H1 (cell line): ENCODE measurements around the gene FOXE1. TPM values are rescaled to one million over a fixed set of nuclear protein-coding genes. Genes with fewer than 3 reads are reported as not detected.

Experiments
- CTCF ChIA-PET: fragments of 300-600 bp; sonication (Branson Sonifier 250); formaldehyde crosslinking; loops from one replicate; lab custom pipeline; 2021; ENCODE audit not compliant: partially characterized antibody; lab: Charles Lee
- POLR2A ChIA-PET: fragments of 300-600 bp; sonication (Branson Sonifier 250); formaldehyde crosslinking; loops from one replicate; lab custom pipeline; 2021; ENCODE audit warnings: inconsistent platforms; ENCODE audit not compliant: partially characterized antibody; lab: Charles Lee
- DNase-seq, 2 experiments: peaks; one replicate each; pipeline versions ENCODE4 v3.0.0 to v3.0.0-alpha.2; 2010 to 2022; ENCODE audit warnings: low spot score in 2 of 2, low read depth in 1 of 2, mixed read lengths in 1 of 2
- FAIRE-seq: peaks from 2 replicates; lab custom pipeline; 2011; peaks lifted over from hg19 to GRCh38; lab: Jason Lieb, UNC
- H2AFZ ChIP-seq: 2 replicates; pipeline ENCODE4 v1.8.1; 2012; ENCODE audit warnings: low read length, inconsistent platforms
- H2AK5ac ChIP-seq: 2 replicates; pipeline ENCODE4 v1.6.1; 2013; ENCODE audit warnings: low read depth, low read length
- H2BK120ac ChIP-seq: replicated peaks from 2 replicates; pipeline ENCODE3; 2013; ENCODE audit warnings: low read depth, low read length, inconsistent platforms
- H2BK12ac ChIP-seq: 2 replicates; pipeline ENCODE4 v1.6.1; 2013; ENCODE audit warnings: low read depth, low read length
- H2BK15ac ChIP-seq: 2 replicates; pipeline ENCODE4 v1.6.1; 2013; ENCODE audit warnings: low read length
- H2BK20ac ChIP-seq: 2 replicates; pipeline ENCODE4 v1.6.1; 2013; ENCODE audit warnings: low read length
- H2BK5ac ChIP-seq: 2 replicates; pipeline ENCODE4 v1.6.1; 2013; ENCODE audit warnings: low read depth, low read length
- H3K14ac ChIP-seq: 2 replicates; pipeline ENCODE4 v1.6.1; 2013; ENCODE audit warnings: inconsistent platforms; ENCODE audit not compliant: insufficient read length
- H3K18ac ChIP-seq: 2 replicates; pipeline ENCODE4 v1.6.1; 2013; ENCODE audit warnings: low read length; ENCODE audit errors: extremely low read depth
- H3K23ac ChIP-seq: 2 replicates; pipeline ENCODE4 v1.6.1; 2013; ENCODE audit warnings: inconsistent platforms; ENCODE audit not compliant: insufficient read length
- H3K23me2 ChIP-seq: 2 replicates; pipeline ENCODE4 v1.6.1; 2013; ENCODE audit warnings: low read depth, low read length
- H3K27ac ChIP-seq: 2 replicates; pipeline ENCODE4 v1.6.1; 2011; ENCODE audit warnings: low read depth, low read length, inconsistent platforms
- H3K27me3 ChIP-seq, 4 experiments: replicated peaks in 1 of 4; 1 replicate in 1 of 4; 2 replicates in 3 of 4; pipeline versions ENCODE4 v1.6.1 to v1.8.1; 2011 to 2013; ENCODE audit warnings: low read length in 3 of 4, mild to moderate bottlenecking in 3 of 4, inconsistent platforms in 2 of 4, mixed read lengths in 2 of 4, moderate library complexity in 1 of 4; ENCODE audit not compliant: control insufficient read depth in 3 of 4, insufficient read depth in 3 of 4; ENCODE audit errors: extremely low read depth in 1 of 4
- H3K36me3 ChIP-seq, 4 experiments: 2 replicates each; pipeline versions ENCODE4 v1.6.1 to v1.8.1; 2011 to 2013; ENCODE audit warnings: mild to moderate bottlenecking in 4 of 4, low read length in 3 of 4, moderate library complexity in 2 of 4, control low read depth in 1 of 4, inconsistent platforms in 1 of 4; ENCODE audit not compliant: insufficient read depth in 4 of 4, control insufficient read depth in 2 of 4
- H3K4ac ChIP-seq: replicated peaks from 2 replicates; pipeline ENCODE3; 2013; ENCODE audit warnings: low read length, low read depth, mixed read lengths, inconsistent platforms; ENCODE audit not compliant: insufficient read length
- H3K4me1 ChIP-seq, 4 experiments: replicated peaks in 1 of 4; 1 replicate in 1 of 4; 2 replicates in 3 of 4; pipeline versions ENCODE4 v1.6.1 to v1.8.1; 2011 to 2013; ENCODE audit warnings: low read length in 3 of 4, inconsistent platforms in 2 of 4, mixed read lengths in 1 of 4; ENCODE audit not compliant: insufficient read depth in 4 of 4, control insufficient read depth in 3 of 4
- H3K4me2 ChIP-seq, 2 experiments: 2 replicates each; pipeline versions ENCODE4 v1.6.1 to v1.8.1; 2011 to 2013; ENCODE audit warnings: low read depth in 2 of 2, low read length in 2 of 2, control low read depth in 1 of 2, inconsistent platforms in 1 of 2, mild to moderate bottlenecking in 1 of 2; ENCODE audit not compliant: insufficient read depth in 1 of 2
- H3K4me3 ChIP-seq, 4 experiments: fragments of 200-600, 300-600 bp in 1 of 4; sonication (generic), shearing (Covaris generic), sonication (Bioruptor Twin) in 1 of 4; 2 replicates each; pipeline versions ENCODE4 v1.5.1 to v1.8.1; 2011 to 2016; ENCODE audit warnings: low read length in 4 of 4, low read depth in 3 of 4, control low read depth in 2 of 4, inconsistent platforms in 2 of 4, mild to moderate bottlenecking in 2 of 4, mixed read lengths in 1 of 4, moderate library complexity in 1 of 4; ENCODE audit not compliant: insufficient read depth in 2 of 4; ENCODE audit errors: extremely low read depth in 1 of 4
- H3K56ac ChIP-seq: replicated peaks from 2 replicates; pipeline ENCODE3; 2013; ENCODE audit warnings: low read depth, mild to moderate bottlenecking, mixed read lengths, low read length, inconsistent platforms; ENCODE audit not compliant: insufficient read length
- H3K79me1 ChIP-seq: 2 replicates; pipeline ENCODE4 v1.6.1; 2013; ENCODE audit warnings: low read depth, low read length, control low read depth
- H3K79me2 ChIP-seq, 2 experiments: 2 replicates each; pipeline versions ENCODE4 v1.6.1 to v1.8.1; 2012 to 2013; ENCODE audit warnings: low read length in 2 of 2, mild to moderate bottlenecking in 2 of 2, inconsistent platforms in 1 of 2; ENCODE audit not compliant: insufficient read depth in 2 of 2, control insufficient read depth in 1 of 2
- H3K9ac ChIP-seq, 4 experiments: replicated peaks in 1 of 4; 1 replicate in 1 of 4; 2 replicates in 3 of 4; pipeline versions ENCODE4 v1.6.1 to v1.8.1; 2011 to 2013; ENCODE audit warnings: low read depth in 3 of 4, low read length in 3 of 4, control low read depth in 2 of 4, mild to moderate bottlenecking in 2 of 4, moderate library complexity in 2 of 4, inconsistent platforms in 1 of 4; ENCODE audit errors: extremely low read depth in 1 of 4
- H3K9me3 ChIP-seq, 2 experiments: 2 replicates each; pipeline versions ENCODE4 v1.6.1 to v1.8.1; 2012 to 2013; ENCODE audit warnings: mild to moderate bottlenecking in 2 of 2, moderate library complexity in 2 of 2, control low read depth in 1 of 2, inconsistent platforms in 1 of 2, low read depth in 1 of 2, low read length in 1 of 2, mixed read lengths in 1 of 2; ENCODE audit not compliant: insufficient read depth in 2 of 2
- H4K20me1 ChIP-seq, 2 experiments: replicated peaks in 1 of 2; 2 replicates each; pipeline versions ENCODE3 to v1.8.1; 2011 to 2013; ENCODE audit warnings: inconsistent platforms in 2 of 2, low read length in 2 of 2, mild to moderate bottlenecking in 1 of 2; ENCODE audit not compliant: insufficient read depth in 2 of 2, control insufficient read depth in 1 of 2
- H4K5ac ChIP-seq: 2 replicates; pipeline ENCODE4 v1.6.1; 2013; ENCODE audit warnings: low read length, low read depth, mixed read lengths, inconsistent platforms; ENCODE audit not compliant: insufficient read length
- H4K8ac ChIP-seq: 2 replicates; pipeline ENCODE4 v1.8.0; 2013; ENCODE audit warnings: mild to moderate bottlenecking, moderate library complexity, low read length, inconsistent platforms; ENCODE audit not compliant: insufficient read depth; ENCODE audit errors: extremely low read depth
- H4K91ac ChIP-seq: replicated peaks from 2 replicates; pipeline ENCODE3; 2013; ENCODE audit warnings: low read length, mixed read lengths, inconsistent platforms; ENCODE audit not compliant: insufficient read length
- EZH2 ChIP-seq: fragments of 200-600 bp; sonication (generic); IDR thresholded peaks from 2 replicates; pipeline ENCODE4 v1.7.1; 2012; ENCODE audit warnings: low read depth, mild to moderate bottlenecking, moderate library complexity, low read length, inconsistent platforms; ENCODE audit not compliant: severe bottlenecking
- NANOG ChIP-seq: IDR thresholded peaks from 2 replicates; pipeline ENCODE4 v1.6.1; 2011; ENCODE audit warnings: low read length, low read depth, mild to moderate bottlenecking, inconsistent platforms; ENCODE audit not compliant: insufficient read depth, poor library complexity, severe bottlenecking
- RFX5 ChIP-seq: IDR thresholded peaks from 2 replicates; pipeline ENCODE4 v1.6.1; 2011; ENCODE audit warnings: low read depth, low read length, improper control_type of control experiment, borderline replicate concordance
- TBP ChIP-seq: IDR thresholded peaks from 2 replicates; pipeline ENCODE4 v1.6.1; 2011; ENCODE audit warnings: low read depth, low read length, improper control_type of control experiment
- YY1 ChIP-seq: IDR thresholded peaks from 2 replicates; pipeline ENCODE4 v1.6.1; 2011; ENCODE audit warnings: low read depth, mild to moderate bottlenecking, low read length
- WGBS, 2 experiments: shearing (Covaris generic) in 1 of 2; methylation state at CpG; one replicate each; pipeline versions ENCODE4 v1.1.6 to v1.1.7; 2013 to 2015; ENCODE audit warnings: low lambda C conversion rate in 2 of 2, mixed read lengths in 2 of 2, inconsistent platforms in 1 of 2, low coverage in 1 of 2, missing lambda C conversion rate in 1 of 2; ENCODE audit not compliant: insufficient replicate concordance in 2 of 2, insufficient coverage in 1 of 2, insufficient read length in 1 of 2; ENCODE audit errors: extremely low coverage in 1 of 2, missing lambda C conversion rate in 1 of 2; 5-methylcytosine and 5-hydroxymethylcytosine counted together
- polyA plus RNA-seq, 7 experiments: library from polyadenylated mRNA; depleted of rRNA in 3 of 7; stranded (reverse) in 5 of 7; unstranded in 2 of 7; fragments of >200 nt in 5 of 7; fragments of 200-250 nt in 2 of 7; gene quantifications; 1 replicate in 5 of 7; 2 replicates in 1 of 7; 4 replicates in 1 of 7; pipeline versions ENCODE4 v1.2.1 to v1.2.3, GENCODE V29; 2011 to 2013; ENCODE audit warnings: missing spikeins in 2 of 7, mixed read lengths in 2 of 7
- total RNA-seq: library from RNA; stranded (reverse); fragmentation: NEBNext Ultra II Directional; extraction: Animal tissue kit (Norgen Biotek cat#: 25700); gene quantifications from 2 replicates; pipeline ENCODE4 v1.2.1, GENCODE V29; 2021

FOXE1 gene
- total and polyA plus RNA-seq, 2 of the 8 experiments (the other 6 are each of a cell fraction or from before 2014, with no cell fraction given) = 0.03 TPM; not detected in 1

GRCh38 chr9:97873882-97874281, 20.9 kb downstream of the FOXE1 start:
- H3K27me3 ChIP-seq = no peaks in the 10 kb centered on the region; a peak in 2 of 7 replicates
- H2BK15ac ChIP-seq = no peak overlapping the region
- no peak overlapping the region for H3K18ac ChIP-seq
- H2AK5ac ChIP-seq = no peak overlapping the region
- no peak overlapping the region for H3K14ac ChIP-seq
- H3K9ac ChIP-seq = no peak overlapping the region
- peak overlapping the region; percentile 40; the same call in 1 of the 2 replicates for H2BK12ac ChIP-seq
- no peaks in the 10 kb centered on the region for H3K36me3 ChIP-seq
- H4K20me1 ChIP-seq = no peaks in the 10 kb centered on the region
- H2BK5ac ChIP-seq = no peak overlapping the region
- H2AFZ ChIP-seq = no peak overlapping the region
- TF ChIP-seq EZH2 (no peak), TBP (no peak), RFX5 (no peak), YY1 (no peak), NANOG (no peak)
- CTCF ChIA-PET = interaction anchor here (0.9 to 1.6 kb wide), 4 partner anchors 13 to 28 kb away, joined by 3 to 13 read pairs (median 4); no protein-coding TSS in a partner anchor
- no peak overlapping the region for H4K5ac ChIP-seq
- POLR2A ChIA-PET = interaction anchor here (0.6 to 1.3 kb wide), 2 partner anchors 109 to 175 kb away, joined by 3 read pairs; partner anchors contain the start of gene ANP32B
- no peaks in the 10 kb centered on the region for H3K23me2 ChIP-seq
- H3K4me1 ChIP-seq = peaks cover 1 to 9% (median 5%) of the 10 kb centered on the region in 4 experiments; a peak in 4 of 7 replicates
- no peak overlapping the region for H3K4ac ChIP-seq
- H3K79me2 ChIP-seq = no peaks in the 10 kb centered on the region
- H4K91ac ChIP-seq = no peak overlapping the region
- FAIRE-seq = no peak
- no peaks in the 10 kb centered on the region for H3K79me1 ChIP-seq
- no peak overlapping the region for H3K56ac ChIP-seq
- no peak overlapping the region for H4K8ac ChIP-seq
- H3K4me3 ChIP-seq = no peak overlapping the region
- H3K27ac ChIP-seq = no peak overlapping the region
- WGBS, 2 experiments = 89% methylated on average over 6 of the region's 6 CpGs; no CpG with 5 or more reads in 1 of the 2 experiments
- no peak overlapping the region for H2BK120ac ChIP-seq
- DNase-seq = peak in 1 of 2 experiments; percentile 35
- no peaks in the 10 kb centered on the region for H3K9me3 ChIP-seq
- H3K23ac ChIP-seq = no peak overlapping the region
- peak overlapping the region; percentile 6; the same call in 1 of the 2 replicates for H2BK20ac ChIP-seq
- no peak overlapping the region for H3K4me2 ChIP-seq
